Effector memory CD4-positive, alpha-beta T cell (primary cell): ENCODE results near the gene FAM184B.
"Not testable (repeated sequence)": the region's sequence is repeated elsewhere in the genome, so short reads cannot be mapped to it uniquely, and the experiment has no call there.

Experiments used
- DNase-seq, 3 donors: peaks; one replicate each; pipeline ENCODE4 v3.0.0-alpha.2; 2020
- H3K27ac ChIP-seq: 2 replicates; pipeline ENCODE4 v1.7.0; 2013; ENCODE audit warnings: mild to moderate bottlenecking, low read length, moderate library complexity; ENCODE audit not compliant: insufficient read depth, poor library complexity, severe bottlenecking
- H3K27me3 ChIP-seq: replicated peaks from 2 replicates; pipeline ENCODE4 v1.7.0; 2013; ENCODE audit warnings: mild to moderate bottlenecking, low read length; ENCODE audit not compliant: insufficient read depth, control insufficient read depth, poor library complexity, severe bottlenecking
- H3K36me3 ChIP-seq: 2 replicates; pipeline ENCODE4 v1.7.0; 2013; ENCODE audit warnings: mild to moderate bottlenecking, low read length, moderate library complexity; ENCODE audit not compliant: control insufficient read depth, insufficient read depth
- H3K4me1 ChIP-seq: 2 replicates; pipeline ENCODE4 v1.7.0; 2013; ENCODE audit warnings: low read length, mild to moderate bottlenecking; ENCODE audit not compliant: control insufficient read depth, insufficient read depth, poor library complexity, severe bottlenecking
- H3K4me3 ChIP-seq: 2 replicates; pipeline ENCODE4 v1.7.0; 2013; ENCODE audit warnings: low read length, low read depth, mild to moderate bottlenecking; ENCODE audit not compliant: insufficient read depth, poor library complexity, severe bottlenecking
- H3K9me3 ChIP-seq: 2 replicates; pipeline ENCODE4 v1.7.0; 2013; ENCODE audit warnings: mild to moderate bottlenecking, low read length, moderate library complexity; ENCODE audit not compliant: control insufficient read depth

The FAM184B gene

GRCh38 chr4:17721496-17722355 is 59.7 kb downstream of the FAM184B start:
- no peak overlapping the region for H3K27ac ChIP-seq
- H3K4me3 ChIP-seq: no peak overlapping the region
- H3K4me1 ChIP-seq: no peaks in the 10 kb centered on the region
- no peaks in the 10 kb centered on the region for H3K36me3 ChIP-seq
- DNase-seq: no peak
- no peaks in the 10 kb centered on the region for H3K9me3 ChIP-seq
- no peaks in the 10 kb centered on the region for H3K27me3 ChIP-seq

- Histone ChIP-seq H3K4me3 (no peak overlapping the region), H3K4me1 (no peaks in the 10 kb centered on the region), H3K27me3 (no peaks in the 10 kb centered on the region), H3K36me3 (no peaks in the 10 kb centered on the region), H3K27ac (no peak overlapping the region), H3K9me3 (no peaks in the 10 kb centered on the region)
- no peak for DNase-seq
Observed at GRCh38 chr4:17719106-17719505, 62.3 kb downstream of the FAM184B start.

GRCh38 chr4:17718471-17718870 is 63.0 kb downstream of the FAM184B start:
- H3K9me3 ChIP-seq: no peaks in the 10 kb centered on the region
- no peaks in the 10 kb centered on the region for H3K4me1 ChIP-seq
- no peaks in the 10 kb centered on the region for H3K36me3 ChIP-seq
- no peak overlapping the region for H3K4me3 ChIP-seq
- no peak overlapping the region for H3K27ac ChIP-seq
- DNase-seq: no peak
- no peaks in the 10 kb centered on the region for H3K27me3 ChIP-seq

- H3K9me3 ChIP-seq: no peaks in the 10 kb centered on the region
- no peaks in the 10 kb centered on the region for H3K27me3 ChIP-seq
- H3K4me1 ChIP-seq: no peaks in the 10 kb centered on the region
- H3K36me3 ChIP-seq: no peaks in the 10 kb centered on the region
- DNase-seq: no peak
- no peak overlapping the region for H3K4me3 ChIP-seq
- H3K27ac ChIP-seq: no peak overlapping the region
Observed at GRCh38 chr4:17717301-17717700, 64.1 kb downstream of the FAM184B start.

- no peaks in the 10 kb centered on the region for H3K27me3 ChIP-seq
- H3K36me3 ChIP-seq: no peaks in the 10 kb centered on the region
- no peaks in the 10 kb centered on the region for H3K9me3 ChIP-seq
- no peak overlapping the region for H3K4me3 ChIP-seq
- H3K4me1 ChIP-seq: no peaks in the 10 kb centered on the region
- no peak overlapping the region for H3K27ac ChIP-seq
- no peak for DNase-seq
Observed at GRCh38 chr4:17715511-17715910, 65.9 kb downstream of the FAM184B start.

GRCh38 chr4:17713779-17714178 is 67.6 kb downstream of the FAM184B start:
- H3K4me1 ChIP-seq: no peaks in the 10 kb centered on the region
- DNase-seq: no peak
- H3K27me3 ChIP-seq: no peaks in the 10 kb centered on the region
- no peak overlapping the region for H3K27ac ChIP-seq
- no peaks in the 10 kb centered on the region for H3K36me3 ChIP-seq
- H3K9me3 ChIP-seq: no peaks in the 10 kb centered on the region
- H3K4me3 ChIP-seq: no peak overlapping the region

GRCh38 chr4:17712166-17712565 is 69.3 kb downstream of the FAM184B start:
- Histone ChIP-seq H3K4me1 (no peaks in the 10 kb centered on the region), H3K4me3 (no peak overlapping the region), H3K9me3 (no peaks in the 10 kb centered on the region), H3K27ac (no peak overlapping the region), H3K36me3 (no peaks in the 10 kb centered on the region), H3K27me3 (no peaks in the 10 kb centered on the region)
- no peak for DNase-seq

- H3K36me3 ChIP-seq, H3K9me3 ChIP-seq, H3K4me1 ChIP-seq, H3K4me3 ChIP-seq, H3K27ac ChIP-seq, H3K27me3 ChIP-seq, DNase-seq: not testable (repeated sequence)
Observed at GRCh38 chr4:17711206-17711605, 70.2 kb downstream of the FAM184B start.

- H3K36me3 ChIP-seq: no peaks in the 10 kb centered on the region
- H3K9me3 ChIP-seq: no peaks in the 10 kb centered on the region
- H3K27ac ChIP-seq: no peak overlapping the region
- no peak for DNase-seq
- no peaks in the 10 kb centered on the region for H3K4me1 ChIP-seq
- H3K4me3 ChIP-seq: no peak overlapping the region
- H3K27me3 ChIP-seq: no peaks in the 10 kb centered on the region
Observed at GRCh38 chr4:17709763-17710068, 71.7 kb downstream of the FAM184B start.

GRCh38 chr4:17708992-17709762 is 72.2 kb downstream of the FAM184B start:
- H3K4me1 ChIP-seq: no peaks in the 10 kb centered on the region
- H3K36me3 ChIP-seq: no peaks in the 10 kb centered on the region
- no peaks in the 10 kb centered on the region for H3K9me3 ChIP-seq
- no peak for DNase-seq
- H3K4me3 ChIP-seq: no peak overlapping the region
- no peaks in the 10 kb centered on the region for H3K27me3 ChIP-seq
- no peak overlapping the region for H3K27ac ChIP-seq
